Stimulated activated CD4-positive, alpha-beta T cell treated with anti-CD3 and anti-CD28 coated beads, Interleukin-2, amount 100 ng/mL, for 4 hours (primary cell): ENCODE data around the gene NYNRIN.
A peak's percentile ranks its signal among the peaks of the same experiment; 100 is the strongest.
"Not testable (repeated sequence)": the region's sequence is repeated elsewhere in the genome, so short reads cannot be mapped to it uniquely, and the experiment has no call there.

Experiments
- DNase-seq: peaks from one replicate; pipeline ENCODE4 v3.0.0-alpha.2; 2020; ENCODE audit warnings: low read depth

NYNRIN gene

GRCh38 chr14:24398653-24399446 lies at the start of gene NYNRIN:
Gene NYNRIN (plus strand): TSS chr14:24399003. CDS start chr14:24399247, 244 bp downstream.
- DNase-seq, result no peak

DNA sequence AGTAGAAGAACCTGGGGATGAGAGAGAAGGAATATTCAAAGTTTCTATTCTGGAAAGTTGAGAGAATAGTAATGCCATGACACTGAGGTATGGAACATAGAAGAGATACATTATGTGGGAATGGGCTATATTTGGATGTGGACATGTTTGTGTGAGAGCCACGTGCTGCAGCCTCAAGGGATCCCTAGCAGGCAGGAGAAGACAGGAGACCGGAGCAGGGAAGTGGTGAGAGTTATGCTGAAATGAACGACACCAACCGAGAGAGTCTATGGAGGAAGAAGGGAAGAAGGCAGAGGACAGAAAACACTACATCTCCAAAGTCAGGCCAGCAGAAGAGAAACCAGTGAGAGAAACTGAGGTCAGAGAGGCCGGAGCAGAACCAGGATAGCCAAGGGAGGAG lies 49.1 kb upstream of the NYNRIN start:
- DNase-seq, result no peak

GRCh38 chr14:24351517-24351916 lies 47.3 kb upstream of the NYNRIN start:
- DNase-seq, result no peak

DNA sequence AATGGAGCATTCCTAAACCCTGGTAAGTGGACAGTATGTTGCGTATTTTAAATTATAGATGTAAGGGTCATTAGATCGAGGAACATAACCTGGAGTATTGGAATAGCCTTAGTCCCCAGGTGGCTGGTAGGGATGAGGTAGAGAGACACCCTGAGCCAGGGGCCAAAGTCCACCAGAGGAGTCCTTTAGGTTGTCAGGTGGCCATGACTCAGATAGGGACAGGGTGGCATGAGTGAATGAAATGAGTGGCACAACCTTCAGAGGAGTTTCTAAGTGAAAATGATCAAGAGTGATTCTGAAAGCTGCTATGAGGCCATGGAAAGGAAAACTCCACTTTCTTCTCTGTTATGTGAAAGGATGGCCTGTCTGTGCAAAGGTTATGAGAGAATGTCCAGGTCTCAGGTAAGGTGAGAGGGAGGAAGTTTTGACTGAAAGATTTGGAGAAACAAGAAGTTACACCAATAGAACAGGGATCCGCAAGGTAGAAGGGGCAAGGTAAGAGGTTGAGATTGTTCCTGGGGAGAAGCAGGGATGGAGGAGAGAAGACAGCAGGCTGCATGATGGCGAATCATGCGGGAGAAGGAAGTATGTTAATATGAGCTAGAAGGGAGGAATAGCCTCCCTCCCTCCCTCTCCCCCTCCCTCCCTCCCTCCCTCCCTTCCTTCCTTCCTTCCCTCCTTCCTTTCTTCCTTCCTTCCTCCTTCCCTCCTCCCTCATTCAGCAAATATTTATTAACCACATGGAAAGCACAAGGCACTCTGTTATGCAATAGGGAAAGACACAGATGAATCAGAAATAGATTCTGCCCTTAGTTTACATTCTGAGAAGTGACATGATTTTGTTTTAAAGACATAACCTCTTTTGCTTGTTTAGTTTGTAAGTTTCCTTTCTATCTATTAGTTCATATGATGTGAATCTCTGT lies 45.0 kb upstream of the NYNRIN start:
- DNase-seq, result no peak

DNA sequence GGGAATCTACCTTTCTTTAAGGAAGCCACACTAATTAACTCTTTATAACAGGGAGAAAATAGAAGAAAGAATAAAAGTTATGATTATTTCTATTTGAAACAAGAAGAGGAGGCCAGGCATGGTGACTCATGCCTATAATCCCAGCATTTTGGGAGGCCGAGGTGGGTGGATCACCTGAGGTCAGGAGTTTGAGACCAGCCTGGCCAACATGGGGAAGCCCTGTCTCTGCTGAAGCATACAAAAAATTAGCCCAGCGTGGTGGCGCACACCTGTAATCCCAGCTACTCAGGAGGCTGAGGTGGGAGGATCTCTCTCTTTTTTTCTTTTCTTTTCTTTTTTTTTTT lies 44.3 kb upstream of the NYNRIN start:
- DNase-seq, result not testable (repeated sequence)

DNA sequence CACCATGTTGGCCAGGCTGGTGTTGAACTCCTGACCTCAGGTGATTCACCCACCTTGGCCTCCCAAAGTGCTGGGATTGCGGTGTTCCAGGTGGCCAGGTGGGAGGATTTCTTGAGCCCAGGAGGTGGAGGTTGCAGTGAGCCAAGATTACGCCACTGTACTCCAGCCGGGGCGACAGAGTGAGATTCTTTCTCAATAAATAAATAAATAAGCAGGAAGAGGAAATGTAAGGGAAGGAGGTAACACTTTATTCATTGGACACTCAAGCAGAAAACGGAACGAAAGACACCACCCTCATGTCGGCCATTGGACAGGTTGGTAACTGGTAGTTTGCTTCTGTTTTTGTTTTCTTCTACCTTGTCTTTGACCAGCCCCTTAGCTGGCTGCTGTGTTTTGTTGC lies 43.8 kb upstream of the NYNRIN start:
- DNase-seq, result no peak

- DNase-seq, result no peak
These were observed 42.6 kb upstream of the NYNRIN start for GRCh38 chr14:24356208-24356607.

DNA sequence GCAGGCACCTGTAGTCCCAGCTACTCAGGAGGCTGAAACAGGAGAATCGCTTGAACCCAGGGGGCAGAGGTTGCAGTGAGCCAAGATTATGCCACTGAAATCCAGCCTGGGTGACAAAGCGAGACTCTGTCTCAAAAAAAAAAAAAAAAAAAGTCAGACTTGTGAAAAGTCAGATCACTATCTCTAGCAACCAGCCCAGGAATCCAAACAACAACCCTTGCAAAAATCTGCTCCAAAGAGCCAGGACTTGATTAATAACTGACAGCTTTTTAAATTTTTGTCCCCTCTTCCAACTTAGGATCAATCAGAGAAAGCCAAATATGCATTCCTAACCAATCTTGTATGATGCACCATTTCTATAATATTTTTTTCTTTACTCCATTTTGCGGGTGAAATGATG lies 38.5 kb upstream of the NYNRIN start:
- DNase-seq, result no peak

DNA sequence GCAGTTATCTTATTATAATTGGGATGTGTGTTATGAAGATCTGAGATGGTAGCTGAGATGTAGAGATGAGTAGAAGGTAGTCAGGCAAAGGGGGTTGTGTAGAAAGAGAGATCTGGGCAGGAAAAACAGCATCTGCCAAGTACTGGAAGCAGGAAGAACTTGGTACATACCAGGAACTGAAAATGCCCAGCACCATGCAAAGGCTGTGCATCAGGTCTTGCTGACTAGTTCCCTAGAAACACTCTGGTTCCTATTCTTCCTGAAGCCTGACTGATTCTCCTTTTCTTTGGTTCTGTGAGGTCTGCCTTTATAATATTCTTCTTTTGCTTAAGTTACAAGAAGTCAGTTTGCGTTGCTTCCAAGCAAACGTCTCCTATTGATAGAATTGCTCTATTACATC lies 37.5 kb upstream of the NYNRIN start:
- DNase-seq, result no peak

GRCh38 chr14:24362241-24362960 lies 36.4 kb upstream of the NYNRIN start:
- DNase-seq, result no peak

DNA sequence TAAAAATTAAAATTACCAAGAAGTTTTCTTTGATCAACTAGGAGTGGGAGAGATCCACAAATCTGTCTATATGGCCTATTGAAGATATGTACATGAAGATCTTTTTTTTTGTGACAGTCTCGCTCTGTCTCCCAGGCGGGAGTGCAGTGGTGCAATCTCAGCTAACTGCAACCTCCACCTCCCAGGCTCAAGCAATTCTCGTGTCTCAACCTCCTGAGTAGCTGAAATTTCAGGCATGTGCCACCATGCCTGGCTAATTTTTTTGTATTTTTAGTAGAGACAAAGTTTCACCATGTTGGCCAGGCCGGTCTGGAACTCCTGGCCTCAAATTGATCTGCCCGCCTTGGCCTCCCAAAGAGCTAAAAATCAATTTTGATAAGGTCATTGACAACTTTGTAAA lies 35.4 kb upstream of the NYNRIN start:
- no peak for DNase-seq

GRCh38 chr14:24364841-24365240 lies 34.0 kb upstream of the NYNRIN start:
- DNase-seq, result no peak

DNA sequence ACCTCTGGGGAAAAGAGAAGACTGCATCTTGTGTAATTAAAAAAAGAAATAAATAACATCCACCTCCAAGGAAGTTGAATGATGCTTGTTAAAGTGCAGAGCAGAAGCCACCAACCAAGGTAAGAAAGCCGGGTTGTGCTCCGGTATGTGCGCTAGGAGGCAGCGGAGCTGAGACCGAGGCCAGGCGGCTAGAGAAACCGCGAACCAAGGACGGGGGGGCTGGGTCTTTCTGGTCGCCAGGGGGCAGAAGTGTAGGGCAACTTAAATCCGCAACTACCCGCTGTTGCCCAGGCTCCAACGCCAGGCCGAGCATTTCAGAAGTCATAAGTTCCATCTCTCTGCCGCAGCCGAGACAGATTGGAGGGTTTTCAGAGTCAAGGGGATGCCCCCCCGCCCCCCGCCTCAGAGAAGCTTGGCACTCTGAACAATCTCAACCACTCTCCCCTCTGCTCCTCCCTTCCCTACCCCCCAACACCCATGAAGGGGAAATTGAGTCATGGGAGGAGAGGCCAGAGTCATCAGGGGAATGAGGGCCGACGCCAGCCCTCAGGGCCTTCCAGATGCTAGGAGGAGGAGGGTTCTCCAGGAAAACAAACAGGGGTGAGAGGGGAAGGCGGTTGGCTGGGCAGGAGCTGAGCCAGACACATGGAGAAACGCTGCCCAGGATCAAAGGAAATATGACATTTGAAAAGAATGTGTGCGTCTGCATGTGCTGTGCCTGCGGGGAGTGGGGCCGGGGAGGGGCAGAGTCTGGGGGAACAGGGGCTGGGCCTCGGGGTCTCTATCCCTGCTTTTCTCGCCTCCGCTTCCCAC lies 33.0 kb upstream of the NYNRIN start:
- DNase-seq, result peak; percentile 50

DNA sequence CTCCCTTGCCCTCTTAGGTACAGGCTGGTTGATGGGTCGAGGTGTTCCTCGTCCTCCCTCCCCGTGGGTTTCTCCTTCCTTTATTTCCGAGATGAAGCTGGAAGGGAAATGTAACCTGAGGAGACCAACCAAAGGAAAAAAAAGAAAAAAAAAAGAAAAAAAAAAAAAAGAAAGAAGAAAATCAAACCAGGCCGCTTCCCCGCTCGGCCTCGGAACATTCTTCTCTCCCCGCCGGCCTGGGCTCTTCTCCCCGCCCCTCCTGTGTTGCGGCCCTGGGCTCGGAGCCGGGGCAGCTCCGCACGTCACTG lies 32.4 kb upstream of the NYNRIN start:
- DNase-seq, result no peak

GRCh38 chr14:24366721-24367513 lies 31.9 kb upstream of the NYNRIN start:
- no peak for DNase-seq

DNA sequence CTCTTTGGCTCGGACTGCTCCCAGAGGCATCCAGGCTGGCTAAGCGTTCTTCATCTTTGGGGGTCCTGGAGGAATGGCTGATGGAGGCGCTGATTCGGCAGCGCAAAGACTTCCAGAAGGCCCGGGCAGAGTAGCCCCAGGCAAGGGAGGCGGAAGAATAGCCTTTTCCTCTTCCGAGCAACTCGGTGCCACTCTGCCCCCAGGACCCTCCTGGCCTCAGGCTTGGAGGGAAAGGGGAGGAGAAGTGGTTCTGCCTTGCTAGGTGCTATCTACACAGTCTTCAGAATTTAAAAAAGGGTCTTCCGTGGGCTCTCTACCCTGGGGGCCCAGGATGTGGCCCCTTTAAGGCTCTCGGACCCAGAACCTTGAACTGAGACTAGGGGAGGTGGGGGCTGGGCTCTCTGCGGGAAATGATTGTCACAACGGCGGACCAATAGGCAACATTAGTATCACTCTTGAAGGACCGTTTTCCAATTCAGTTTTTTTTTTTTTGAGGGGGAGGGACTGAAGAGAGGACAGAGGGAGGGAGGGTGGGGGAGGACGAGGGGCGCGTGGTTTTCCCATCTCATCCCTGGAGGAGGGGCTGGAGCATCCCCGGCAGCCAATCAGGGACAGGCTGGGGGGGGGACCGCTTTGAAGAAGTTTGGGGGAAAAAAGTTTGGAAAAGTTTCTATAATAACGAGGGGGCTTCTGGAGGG lies 31.1 kb upstream of the NYNRIN start, which contains the start of gene NFATC4:
Gene NFATC4, plus strand, starts transcription at position 671 of the 698 bp plus-strand sequence. CDS start 157 bp downstream, outside the sequence.
- DNase-seq, result no peak

GRCh38 chr14:24368212-24368561 lies 30.6 kb upstream of the NYNRIN start:
- DNase-seq, result no peak

DNA sequence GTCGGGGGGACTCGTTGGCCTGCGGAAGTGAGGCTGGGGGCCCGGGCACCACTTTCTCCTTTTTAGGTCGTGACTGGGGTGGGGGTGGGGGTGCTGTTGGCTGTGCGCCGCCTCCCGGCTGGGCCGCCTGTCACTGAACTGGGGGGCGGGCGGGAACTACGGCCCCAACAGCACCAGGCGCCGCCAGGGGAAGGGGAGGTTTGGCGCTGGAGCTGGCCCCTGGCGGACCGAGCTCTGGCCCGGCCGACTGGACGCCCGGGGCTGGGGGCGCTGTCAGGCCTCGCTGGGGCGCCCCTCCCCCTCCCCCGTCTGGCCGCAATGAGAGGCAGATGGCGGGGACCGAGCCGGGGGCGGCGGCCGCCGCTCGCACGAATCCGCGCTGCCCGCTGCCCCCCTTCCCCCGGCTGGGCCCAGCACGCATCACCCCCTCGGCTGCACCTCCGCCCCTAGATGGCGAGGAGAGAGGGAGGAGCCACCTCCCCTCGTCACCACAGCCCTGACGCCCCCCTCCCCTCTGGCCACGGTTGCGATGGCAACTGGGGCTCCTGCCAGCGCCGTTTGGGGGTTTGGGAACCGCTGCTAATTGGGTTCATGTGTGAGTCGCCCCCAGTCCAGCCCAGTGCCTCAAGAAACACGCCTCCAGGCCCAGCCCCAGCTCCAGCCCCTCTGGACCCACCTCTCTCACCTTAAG lies 30.1 kb upstream of the NYNRIN start:
- DNase-seq, result no peak

- DNase-seq, result no peak
These were observed 29.3 kb upstream of the NYNRIN start for GRCh38 chr14:24369463-24369862.
